ENCODE results near the gene C4A.
A peak's percentile ranks its signal among the peaks of the same experiment; 100 is the strongest.
"Not testable (repeated sequence)": the region's sequence is repeated elsewhere in the genome, so short reads cannot be mapped to it uniquely, and the experiment has no call there.

C4A gene

GRCh38 chr6:31981744-31982143 lies at the start of gene C4A:
TSS of gene C4A (plus strand) at chr6:31982057. CDS start at chr6:31982108, 51 bp downstream.
- DNase-seq = not testable (repeated sequence)

GRCh38 chr6:31932137-31932536 lies 49.7 kb upstream of the C4A start:
- DNase-seq = not testable (repeated sequence)

DNA sequence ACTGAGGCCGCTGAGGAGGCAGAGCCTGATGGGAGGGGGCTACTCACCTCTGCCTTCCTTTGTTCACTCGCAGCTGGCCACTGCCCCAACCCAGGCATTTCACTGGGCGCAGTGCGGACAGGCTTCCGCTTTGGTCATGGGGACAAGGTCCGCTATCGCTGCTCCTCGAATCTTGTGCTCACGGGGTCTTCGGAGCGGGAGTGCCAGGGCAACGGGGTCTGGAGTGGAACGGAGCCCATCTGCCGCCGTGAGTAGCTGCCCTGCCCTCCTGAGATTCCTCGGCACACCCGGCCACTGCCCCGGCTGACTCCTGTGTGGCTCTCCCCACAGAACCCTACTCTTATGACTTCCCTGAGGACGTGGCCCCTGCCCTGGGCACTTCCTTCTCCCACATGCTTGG lies 48.3 kb upstream of the C4A start:
- DNase-seq = no peak

GRCh38 chr6:31935021-31935420 lies 46.8 kb upstream of the C4A start:
- no peak for DNase-seq

GRCh38 chr6:31935823-31936222 lies 46.0 kb upstream of the C4A start:
- DNase-seq = no peak

DNA sequence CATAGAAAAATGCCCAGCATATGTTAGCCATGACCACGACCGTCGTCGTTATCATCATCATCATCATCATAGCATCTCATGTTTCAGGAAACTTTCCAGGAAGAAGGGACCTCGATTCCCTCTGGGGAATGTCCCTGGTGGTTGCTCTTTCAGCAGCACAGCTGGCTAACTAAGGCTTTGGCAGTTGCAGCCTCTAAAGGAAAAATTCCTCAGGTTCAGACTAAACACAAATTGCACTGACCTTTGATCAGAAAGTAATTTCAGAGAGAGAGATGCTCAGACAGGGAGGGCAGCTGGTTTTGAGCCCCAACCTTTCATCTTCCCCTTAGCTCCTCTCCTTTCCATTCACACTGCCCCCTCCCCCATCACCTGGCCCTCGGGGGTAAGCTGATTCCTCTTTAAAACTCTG lies 41.6 kb upstream of the C4A start:
- DNase-seq = peak; percentile 2

- DNase-seq = no peak
Observed at GRCh38 chr6:31943742-31944141, 38.1 kb upstream of the C4A start.

DNA sequence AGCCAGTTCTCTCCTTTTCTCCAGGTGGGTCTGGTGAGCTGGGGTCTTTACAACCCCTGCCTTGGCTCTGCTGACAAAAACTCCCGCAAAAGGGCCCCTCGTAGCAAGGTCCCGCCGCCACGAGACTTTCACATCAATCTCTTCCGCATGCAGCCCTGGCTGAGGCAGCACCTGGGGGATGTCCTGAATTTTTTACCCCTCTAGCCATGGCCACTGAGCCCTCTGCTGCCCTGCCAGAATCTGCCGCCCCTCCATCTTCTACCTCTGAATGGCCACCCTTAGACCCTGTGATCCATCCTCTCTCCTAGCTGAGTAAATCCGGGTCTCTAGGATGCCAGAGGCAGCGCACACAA lies 36.7 kb upstream of the C4A start:
- DNase-seq = no peak

GRCh38 chr6:31945507-31946369 lies 36.1 kb upstream of the C4A start, which contains the start of gene CFB:
TSS of gene CFB (plus strand) at chr6:31946095. CDS start at chr6:31946222, 127 bp downstream.
- no peak for DNase-seq

DNA sequence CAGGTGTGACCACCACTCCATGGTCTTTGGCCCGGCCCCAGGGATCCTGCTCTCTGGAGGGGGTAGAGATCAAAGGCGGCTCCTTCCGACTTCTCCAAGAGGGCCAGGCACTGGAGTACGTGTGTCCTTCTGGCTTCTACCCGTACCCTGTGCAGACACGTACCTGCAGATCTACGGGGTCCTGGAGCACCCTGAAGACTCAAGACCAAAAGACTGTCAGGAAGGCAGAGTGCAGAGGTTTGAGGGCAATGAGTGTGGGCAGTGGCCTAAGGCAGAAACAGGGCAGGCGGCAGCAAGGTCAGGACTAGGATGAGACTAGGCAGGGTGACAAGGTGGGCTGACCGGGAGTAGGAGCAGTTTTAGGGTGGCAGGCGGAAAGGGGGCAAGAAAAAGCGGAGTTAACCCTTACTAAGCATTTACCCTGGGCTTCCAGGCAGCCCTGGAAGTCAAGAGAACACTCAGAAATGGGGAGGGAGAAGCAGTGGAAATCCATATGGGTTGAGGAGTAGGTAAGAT lies 35.4 kb upstream of the C4A start:
- no peak for DNase-seq

GRCh38 chr6:31947070-31947675 lies 34.7 kb upstream of the C4A start:
- no peak for DNase-seq

DNA sequence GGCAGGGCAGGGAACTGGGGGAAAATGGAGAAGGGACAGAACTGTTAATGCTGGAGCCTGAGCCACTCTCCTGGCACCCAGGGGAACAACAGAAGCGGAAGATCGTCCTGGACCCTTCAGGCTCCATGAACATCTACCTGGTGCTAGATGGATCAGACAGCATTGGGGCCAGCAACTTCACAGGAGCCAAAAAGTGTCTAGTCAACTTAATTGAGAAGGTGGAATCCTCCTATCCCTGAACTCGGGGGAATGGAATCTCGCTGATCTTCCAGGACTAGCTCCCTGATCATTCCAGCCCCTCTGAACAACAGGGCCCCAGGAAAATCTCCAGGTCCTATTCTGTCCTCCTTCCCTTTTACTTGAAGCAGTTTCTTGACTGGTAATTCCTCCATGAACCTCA lies 34.0 kb upstream of the C4A start:
- DNase-seq = no peak

DNA sequence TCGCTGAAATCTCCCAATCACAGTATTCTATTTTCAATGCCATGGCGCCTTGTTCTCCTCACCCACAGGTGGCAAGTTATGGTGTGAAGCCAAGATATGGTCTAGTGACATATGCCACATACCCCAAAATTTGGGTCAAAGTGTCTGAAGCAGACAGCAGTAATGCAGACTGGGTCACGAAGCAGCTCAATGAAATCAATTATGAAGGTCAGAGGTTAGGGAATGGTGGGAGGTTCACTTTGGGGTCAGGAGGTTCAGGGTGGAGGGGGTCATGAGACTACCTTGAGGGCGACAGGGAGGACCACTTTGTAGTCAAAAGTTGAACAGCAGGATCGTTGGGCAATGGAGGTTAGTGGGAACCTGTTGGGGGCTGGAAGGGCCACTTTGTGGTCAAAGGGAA lies 33.6 kb upstream of the C4A start:
- DNase-seq = no peak

DNA sequence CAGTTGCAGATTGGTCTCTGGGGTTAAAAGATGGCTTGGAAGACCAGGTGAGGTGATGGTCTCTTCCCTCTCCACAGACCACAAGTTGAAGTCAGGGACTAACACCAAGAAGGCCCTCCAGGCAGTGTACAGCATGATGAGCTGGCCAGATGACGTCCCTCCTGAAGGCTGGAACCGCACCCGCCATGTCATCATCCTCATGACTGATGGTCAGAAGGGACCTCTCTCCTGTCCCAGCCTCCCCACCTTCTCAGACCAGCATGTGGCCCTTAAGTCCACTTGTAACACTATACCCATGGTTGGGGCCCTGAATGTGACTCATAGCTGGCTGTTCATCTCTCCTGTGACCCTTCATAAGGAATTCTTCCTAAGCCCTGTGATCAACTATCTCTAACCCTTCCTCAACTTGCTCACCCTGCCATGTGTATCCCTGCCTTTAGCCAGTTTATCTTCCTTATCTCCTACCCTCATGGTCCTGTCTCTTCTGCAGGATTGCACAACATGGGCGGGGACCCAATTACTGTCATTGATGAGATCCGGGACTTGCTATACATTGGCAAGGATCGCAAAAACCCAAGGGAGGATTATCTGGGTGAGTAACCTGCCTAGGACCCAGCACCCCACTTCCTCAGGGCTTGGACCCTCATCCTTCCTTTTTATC lies 33.0 kb upstream of the C4A start:
- DNase-seq = no peak

- DNase-seq = no peak
Observed at GRCh38 chr6:31949926-31950548, 31.8 kb upstream of the C4A start.

DNA sequence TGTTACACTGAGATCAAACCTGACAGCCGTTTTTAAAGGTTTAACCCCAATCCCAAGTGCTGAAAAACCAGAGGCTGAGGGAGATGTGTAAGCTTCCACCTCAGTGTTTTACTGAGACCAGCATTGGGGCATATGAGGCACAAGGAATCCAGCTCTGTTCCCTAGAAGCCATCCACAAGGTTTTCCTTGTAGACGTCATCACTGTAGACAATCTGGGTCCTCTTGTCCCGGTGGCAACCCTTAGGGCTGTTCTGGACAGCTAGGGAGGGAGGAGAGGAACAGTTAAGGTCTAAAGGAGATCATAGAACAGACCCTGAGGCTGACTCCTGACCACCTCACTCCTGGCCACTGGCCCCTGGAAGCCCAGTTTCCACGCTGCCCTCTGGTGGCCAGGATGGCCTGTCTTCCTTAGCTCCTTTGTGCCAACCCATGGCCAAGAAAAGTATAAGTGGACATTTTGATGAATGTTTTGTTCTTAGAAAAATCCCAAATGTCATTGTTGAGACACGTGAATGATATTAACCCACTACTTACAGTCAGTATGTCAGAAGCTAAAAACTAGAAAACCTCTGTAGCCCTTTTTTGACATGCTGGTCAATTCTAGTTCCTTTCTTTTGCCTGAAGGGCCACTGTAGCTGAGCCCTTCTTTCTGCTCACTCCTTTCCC lies 29.6 kb upstream of the C4A start:
- no peak for DNase-seq

DNA sequence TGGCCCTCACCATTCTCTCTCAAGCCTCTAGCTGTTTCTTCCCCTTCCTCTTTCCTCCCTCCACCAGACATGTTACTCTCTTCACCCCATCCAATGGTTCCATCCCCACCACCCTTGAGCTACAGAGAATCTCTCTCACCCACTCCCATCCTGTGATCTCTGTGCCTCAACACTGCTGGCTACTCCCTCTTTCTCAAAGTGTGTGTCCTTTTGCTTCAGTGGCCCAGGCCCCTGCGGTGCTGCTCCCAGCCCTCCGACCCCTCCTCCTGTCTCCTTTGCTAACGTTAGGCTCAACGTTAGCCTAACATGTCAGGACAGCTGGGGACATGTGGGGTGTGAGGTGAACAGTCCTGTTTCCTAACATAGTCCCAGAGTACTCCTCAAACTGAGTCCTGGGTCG lies 29.0 kb upstream of the C4A start:
- DNase-seq = no peak

- no peak for DNase-seq
Observed at GRCh38 chr6:31954511-31954910, 27.3 kb upstream of the C4A start.

- DNase-seq = no peak
Observed at GRCh38 chr6:31956796-31957195, 25.1 kb upstream of the C4A start.

DNA sequence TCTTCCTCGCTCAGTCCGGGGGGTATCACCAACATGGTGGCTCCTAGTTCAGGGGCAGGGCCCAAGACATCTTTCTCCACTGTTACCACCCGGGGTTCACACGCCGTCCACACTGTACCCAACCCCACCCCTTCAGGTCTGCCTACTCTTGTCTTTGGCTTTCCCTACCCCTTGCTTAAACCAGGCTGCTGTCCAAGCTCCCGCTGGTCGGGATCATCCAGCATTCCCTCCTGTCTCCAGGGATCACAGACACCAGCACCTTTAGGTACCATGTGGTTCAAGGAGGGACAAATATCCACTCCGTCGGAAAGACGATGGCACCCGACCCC lies 23.5 kb upstream of the C4A start:
- DNase-seq = no peak

DNA sequence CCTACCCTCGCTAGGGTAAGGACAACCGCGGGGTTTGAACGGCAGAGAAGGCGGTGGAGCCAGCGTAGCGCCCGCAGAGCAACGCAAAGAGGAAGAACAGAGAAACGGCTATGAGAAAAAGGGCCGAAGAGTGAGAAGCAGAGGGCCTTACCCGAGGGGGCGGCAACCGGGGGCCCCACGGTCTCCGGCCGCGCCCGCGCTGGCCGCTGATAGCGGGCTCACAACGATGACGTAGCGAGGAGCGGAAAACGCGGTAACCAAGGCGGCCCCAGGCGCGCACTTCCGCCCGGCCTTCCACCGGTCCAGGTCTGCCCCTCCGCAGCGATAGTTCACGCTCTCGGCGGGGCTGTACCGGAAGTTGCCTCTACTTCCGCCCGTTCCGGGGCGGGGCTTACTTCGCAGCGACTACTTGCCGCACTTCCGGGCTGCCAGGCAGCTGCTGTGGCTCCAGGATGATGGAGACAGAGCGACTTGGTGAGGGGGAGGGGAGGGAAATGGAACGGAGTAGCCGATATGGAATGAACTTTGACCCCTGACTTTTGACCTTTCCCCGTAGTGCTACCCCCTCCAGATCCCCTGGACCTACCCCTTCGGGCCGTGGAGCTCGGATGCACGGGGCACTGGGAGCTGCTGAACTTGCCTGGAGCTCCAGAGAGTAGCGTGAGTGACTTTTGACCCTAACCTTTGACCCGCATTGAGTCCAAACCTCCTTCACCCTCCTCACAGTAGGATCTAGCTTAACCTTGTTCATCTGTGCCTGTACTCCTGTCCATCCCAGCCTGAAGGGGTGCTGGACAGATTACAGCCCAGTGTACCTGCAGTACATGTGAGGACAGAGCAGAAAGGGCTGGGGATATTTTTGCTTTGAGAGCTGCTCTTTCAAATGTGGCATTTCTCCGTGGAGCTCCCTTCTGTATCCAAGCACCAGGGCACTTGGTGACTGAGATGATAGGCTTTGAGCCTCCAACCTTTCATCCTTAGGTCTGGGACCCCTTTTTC lies 22.8 kb upstream of the C4A start, which contains the start of the genes NELFE and SKIC2:
NELFE (minus strand) TSS at position 231 of the 999 bp plus-strand sequence. CDS start 525 bp downstream, outside the sequence.
SKIC2 (plus strand) TSS at position 435 of the 999 bp plus-strand sequence; CDS start at position 453, 18 bp downstream.
- DNase-seq = peak; percentile 90
